GM18873 (cell line): ENCODE data around the gene SELENOS.

Experiments used
- ATAC-seq: cut with Tn5 transposase; IDR thresholded peaks from one replicate; pipeline ENCODE4 v1.9.1; 2021; ENCODE audit warnings: mild to moderate bottlenecking, moderate library complexity, moderate number of reproducible peaks; ENCODE audit not compliant: unreplicated experiment, low FRiP score

Gene SELENOS

GRCh38 chr15:101252836-101253235 is 24.4 kb downstream of the SELENOS start:
- ATAC-seq = peak; percentile 6

- peak; percentile 68 for ATAC-seq
Measured at GRCh38 chr15:101251830-101252820, 25.2 kb downstream of the SELENOS start, which contains the start of gene CHSY1. Gene CHSY1, minus strand, starts transcription at chr15:101252048. Its CDS starts 592 bp downstream, at chr15:101251456.

- peak; percentile 11 for ATAC-seq
Measured at GRCh38 chr15:101250873-101251829, 26.1 kb downstream of the SELENOS start.

- no peak for ATAC-seq
Measured at GRCh38 chr15:101250341-101250831, 26.9 kb downstream of the SELENOS start.

GRCh38 chr15:101248274-101248673 is 29.0 kb downstream of the SELENOS start:
- no peak for ATAC-seq

GRCh38 chr15:101246824-101247745 is 30.2 kb downstream of the SELENOS start:
- ATAC-seq = no peak

- no peak for ATAC-seq
Measured at GRCh38 chr15:101246391-101246790, 30.9 kb downstream of the SELENOS start.

- no peak for ATAC-seq
Measured at GRCh38 chr15:101244889-101245668, 32.2 kb downstream of the SELENOS start.

GRCh38 chr15:101244036-101244781 is 33.1 kb downstream of the SELENOS start:
- no peak for ATAC-seq

- ATAC-seq = no peak
Measured at GRCh38 chr15:101243420-101243819, 33.9 kb downstream of the SELENOS start.

- ATAC-seq = no peak
Measured at GRCh38 chr15:101242999-101243336, 34.3 kb downstream of the SELENOS start.

- peak; percentile 79 for ATAC-seq
Measured at GRCh38 chr15:101242160-101242998, 34.9 kb downstream of the SELENOS start.

GRCh38 chr15:101240358-101240757 is 36.9 kb downstream of the SELENOS start:
- no peak for ATAC-seq

- no peak for ATAC-seq
Measured at GRCh38 chr15:101239724-101240136, 37.6 kb downstream of the SELENOS start.

- ATAC-seq = no peak
Measured at GRCh38 chr15:101237251-101237650, 40.0 kb downstream of the SELENOS start.

GRCh38 chr15:101233651-101234280 is 43.5 kb downstream of the SELENOS start:
- no peak for ATAC-seq

GRCh38 chr15:101232677-101233076 is 44.6 kb downstream of the SELENOS start:
- ATAC-seq = no peak
